GM12891 (cell line): ENCODE data around the gene AAK1.

Experiments
- DNase-seq: peaks from one replicate; pipeline ENCODE4 v3.0.0; 2011; ENCODE audit warnings: low spot score; ENCODE audit not compliant: insufficient read length
- FAIRE-seq: peaks from 2 replicates; lab custom pipeline; 2011; peaks lifted over from hg19 to GRCh38; lab: Jason Lieb, UNC
- PAX5 ChIP-seq: IDR thresholded peaks from 2 replicates; pipeline ENCODE4 v1.6.1; 2011; ENCODE audit warnings: low read length, moderate library complexity, mild to moderate bottlenecking; ENCODE audit not compliant: insufficient read depth, severe bottlenecking
- POLR2A ChIP-seq: IDR thresholded peaks from 2 replicates; pipeline ENCODE4 v1.6.1; 2011; ENCODE audit warnings: low read depth, low read length, control low read depth
- POLR2AphosphoS5 ChIP-seq: IDR thresholded peaks from 2 replicates; pipeline ENCODE4 v1.6.1; 2011; ENCODE audit warnings: low read depth, low read length, control low read depth
- POU2F2 ChIP-seq: IDR thresholded peaks from 2 replicates; pipeline ENCODE4 v1.6.1; 2011; ENCODE audit warnings: low read depth, mild to moderate bottlenecking, control low read depth, low read length, moderate library complexity
- SPI1 ChIP-seq: IDR thresholded peaks from 2 replicates; pipeline ENCODE4 v1.6.1; 2011; ENCODE audit warnings: low read depth, low read length, control low read depth
- TAF1 ChIP-seq: IDR thresholded peaks from 2 replicates; pipeline ENCODE4 v1.6.1; 2011; ENCODE audit warnings: low read depth, low read length, control low read depth

The AAK1 gene

GRCh38 chr2:69509011-69509749, 134.4 kb downstream of the AAK1 start:
- FAIRE-seq (no peak), DNase-seq (no peak)

GRCh38 chr2:69505710-69506109, 137.8 kb downstream of the AAK1 start:
- DNase-seq (no peak), FAIRE-seq (no peak)
- TF ChIP-seq POU2F2, result no peak
- TF ChIP-seq PAX5, result no peak
- TF ChIP-seq SPI1, result no peak
- no peak for TF ChIP-seq TAF1
- no peak for TF ChIP-seq POLR2A
- TF ChIP-seq POLR2AphosphoS5, result no peak

More at GRCh38 chr2:69509011-69509749, 134.4 kb downstream of the AAK1 start:
- TF ChIP-seq POLR2A (no peak), TAF1 (no peak), PAX5 (no peak), SPI1 (no peak), POLR2AphosphoS5 (no peak), POU2F2 (no peak)

GRCh38 chr2:69501301-69501700, 142.2 kb downstream of the AAK1 start:
- FAIRE-seq, result no peak
- no peak for TF ChIP-seq POLR2A
- TF ChIP-seq PAX5, result no peak
- no peak for TF ChIP-seq POU2F2
- TF ChIP-seq POLR2AphosphoS5, result no peak
- TF ChIP-seq TAF1, result no peak
- no peak for TF ChIP-seq SPI1
- DNase-seq, result no peak

- DNase-seq (no peak), FAIRE-seq (no peak)
- TF ChIP-seq POLR2A (no peak), POU2F2 (no peak), TAF1 (no peak), PAX5 (no peak), POLR2AphosphoS5 (no peak), SPI1 (no peak)
Observed at GRCh38 chr2:69499966-69500365, 143.6 kb downstream of the AAK1 start.

- TF ChIP-seq PAX5, result no peak
- peak; percentile 93 for TF ChIP-seq SPI1
- TF ChIP-seq POLR2A, result no peak
- DNase-seq (peak; percentile 21), FAIRE-seq (peak; percentile 69)
Observed at GRCh38 chr2:69499242-69499641, 144.3 kb downstream of the AAK1 start.

GRCh38 chr2:69495861-69496260, 147.7 kb downstream of the AAK1 start:
- no peak for DNase-seq
- TF ChIP-seq SPI1 (no peak), POLR2A (no peak), PAX5 (no peak), TAF1 (no peak), POU2F2 (no peak)
- no peak for FAIRE-seq

- TF ChIP-seq PAX5 (no peak), SPI1 (no peak), POLR2A (no peak), POLR2AphosphoS5 (no peak), POU2F2 (no peak), TAF1 (no peak)
- FAIRE-seq (no peak), DNase-seq (no peak)
Observed at GRCh38 chr2:69495008-69495407, 148.5 kb downstream of the AAK1 start.

- FAIRE-seq (no peak), DNase-seq (no peak)
- TF ChIP-seq TAF1, result no peak
- TF ChIP-seq POLR2AphosphoS5, result no peak
- TF ChIP-seq SPI1, result no peak
- TF ChIP-seq POLR2A, result no peak
- no peak for TF ChIP-seq POU2F2
- no peak for TF ChIP-seq PAX5
Observed at GRCh38 chr2:69494126-69494525, 149.4 kb downstream of the AAK1 start.

- TF ChIP-seq TAF1, result no peak
- TF ChIP-seq PAX5, result no peak
- no peak for TF ChIP-seq POLR2A
- TF ChIP-seq SPI1, result no peak
- TF ChIP-seq POU2F2, result no peak
- no peak for TF ChIP-seq POLR2AphosphoS5
- no peak for FAIRE-seq
- DNase-seq, result no peak
Observed at GRCh38 chr2:69493268-69493667, 150.3 kb downstream of the AAK1 start.

GRCh38 chr2:69491864-69492263, 151.7 kb downstream of the AAK1 start:
- DNase-seq (no peak), FAIRE-seq (no peak)
- peak; percentile 47 for TF ChIP-seq SPI1
- TF ChIP-seq POLR2A, result no peak
